IPS-11a (cell line): ENCODE data around the gene CIITA.
A peak's percentile ranks its signal among the peaks of the same experiment; 100 is the strongest.

Source experiments
- H3K4me3 ChIP-seq: one replicate; pipeline ENCODE4 v1.5.1; 2013; ENCODE audit warnings: low read depth, low read length, control low read depth

CIITA gene

DNA sequence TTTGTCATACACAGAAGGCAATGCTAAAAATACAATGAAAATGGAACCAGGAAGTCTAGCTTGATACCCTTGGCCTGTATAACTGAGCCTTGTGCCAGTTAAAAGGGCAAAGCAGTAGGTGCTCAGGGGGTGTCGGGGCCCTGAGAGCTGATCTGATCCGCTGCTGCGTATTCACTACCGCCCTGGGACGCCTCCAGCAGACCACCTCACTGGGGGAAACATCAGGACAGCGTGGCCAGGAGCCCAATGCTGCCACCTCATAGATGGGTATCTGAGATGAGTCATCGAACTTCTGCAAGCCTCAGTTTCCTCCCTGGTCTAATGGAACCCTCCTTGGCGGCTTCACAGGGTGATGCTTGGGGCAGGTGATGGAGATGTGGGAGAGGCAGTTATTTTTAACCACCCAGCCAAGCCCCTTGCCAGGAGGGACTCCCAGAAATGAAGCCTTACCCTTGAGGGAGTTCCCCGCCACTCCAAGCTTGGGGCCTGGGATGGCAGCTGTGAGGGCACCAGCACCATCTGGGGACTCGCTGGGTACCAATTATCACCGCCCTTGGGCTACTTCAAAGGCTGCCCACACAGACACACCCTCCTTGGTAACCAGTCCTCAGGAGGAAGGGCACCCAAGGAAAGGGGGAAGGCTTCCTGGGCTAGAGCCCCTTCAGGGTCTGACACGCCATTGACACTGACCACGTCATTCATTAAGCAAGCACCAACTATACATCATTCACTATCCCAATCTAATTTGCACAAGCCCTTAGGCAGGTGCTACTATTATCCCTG is 57.5 kb downstream of the CIITA start:
- no peak overlapping the region for H3K4me3 ChIP-seq

DNA sequence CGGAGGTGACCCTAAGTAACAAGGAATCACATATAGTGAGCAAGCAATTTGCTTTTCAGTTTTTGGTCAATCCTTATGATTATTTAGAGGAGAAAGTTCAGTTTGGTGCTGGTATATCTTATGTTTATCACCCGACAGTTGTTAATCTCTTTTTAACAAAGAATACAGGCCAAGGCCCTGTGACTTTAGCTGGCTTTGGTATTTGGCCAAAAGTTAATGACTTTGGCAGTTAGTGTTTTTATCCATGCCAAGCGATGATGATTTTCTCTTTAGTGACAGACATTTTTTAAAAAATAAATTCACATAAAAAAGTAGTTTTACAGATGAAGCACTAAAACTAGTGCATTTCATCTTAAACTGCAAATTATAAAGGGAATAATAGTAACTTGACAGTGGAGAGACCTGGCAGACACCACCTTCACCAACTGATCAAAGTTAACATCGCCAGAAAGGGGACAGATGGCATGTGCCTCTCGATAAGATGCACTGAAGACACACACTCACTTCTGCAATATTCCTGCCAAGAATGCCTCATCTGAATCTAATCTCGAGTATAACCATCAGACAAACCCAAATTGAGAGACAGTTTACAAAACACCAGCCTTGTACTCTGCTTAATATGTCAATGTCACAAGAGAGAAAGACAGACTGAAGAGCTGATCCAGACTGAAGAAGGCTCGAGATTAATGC is 58.4 kb downstream of the CIITA start:
- H3K4me3 ChIP-seq = no peak overlapping the region

- H3K4me3 ChIP-seq = no peak overlapping the region
Measured at GRCh38 chr16:10936272-10936984, 59.4 kb downstream of the CIITA start.

DNA sequence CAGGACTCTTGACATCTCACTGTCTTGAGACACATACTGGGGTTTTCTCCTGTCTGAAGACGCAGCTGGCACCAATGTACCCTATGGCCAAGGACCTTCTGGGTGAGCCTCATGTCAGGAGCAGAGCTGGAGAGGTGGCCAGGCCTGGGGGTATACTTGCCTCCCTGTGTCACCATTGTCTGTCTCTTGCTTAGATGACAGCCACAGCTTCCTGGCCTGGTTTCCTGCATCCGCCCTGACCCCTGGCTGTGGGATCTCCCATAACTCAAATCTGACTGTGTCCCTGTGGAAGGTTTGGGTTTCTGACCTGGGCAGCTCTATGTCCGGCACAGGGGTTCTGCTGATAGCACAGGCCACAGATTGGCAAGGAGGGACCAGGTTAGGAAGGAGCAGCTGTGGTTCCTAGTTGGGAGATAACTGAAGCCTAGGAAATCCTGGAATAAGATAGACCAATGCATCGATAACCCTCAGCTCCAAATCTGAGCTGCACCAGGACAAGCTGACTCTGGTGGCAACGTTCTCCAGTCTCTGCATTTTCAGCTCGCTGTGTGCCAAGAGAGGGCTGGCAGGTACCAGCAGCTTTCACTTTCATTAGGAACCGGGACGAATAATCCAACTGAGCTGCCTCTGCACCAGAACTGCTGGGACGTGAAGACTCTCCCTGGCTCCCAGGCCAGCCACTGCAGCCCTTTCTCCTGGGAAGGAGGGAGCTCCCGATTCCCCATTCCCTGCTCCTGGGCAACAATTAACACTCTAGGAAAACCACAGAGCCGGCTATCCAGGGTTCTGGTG is 60.3 kb downstream of the CIITA start:
- no peak overlapping the region for H3K4me3 ChIP-seq

- no peak overlapping the region for H3K4me3 ChIP-seq
Measured at GRCh38 chr16:10938321-10938720, 61.3 kb downstream of the CIITA start.

DNA sequence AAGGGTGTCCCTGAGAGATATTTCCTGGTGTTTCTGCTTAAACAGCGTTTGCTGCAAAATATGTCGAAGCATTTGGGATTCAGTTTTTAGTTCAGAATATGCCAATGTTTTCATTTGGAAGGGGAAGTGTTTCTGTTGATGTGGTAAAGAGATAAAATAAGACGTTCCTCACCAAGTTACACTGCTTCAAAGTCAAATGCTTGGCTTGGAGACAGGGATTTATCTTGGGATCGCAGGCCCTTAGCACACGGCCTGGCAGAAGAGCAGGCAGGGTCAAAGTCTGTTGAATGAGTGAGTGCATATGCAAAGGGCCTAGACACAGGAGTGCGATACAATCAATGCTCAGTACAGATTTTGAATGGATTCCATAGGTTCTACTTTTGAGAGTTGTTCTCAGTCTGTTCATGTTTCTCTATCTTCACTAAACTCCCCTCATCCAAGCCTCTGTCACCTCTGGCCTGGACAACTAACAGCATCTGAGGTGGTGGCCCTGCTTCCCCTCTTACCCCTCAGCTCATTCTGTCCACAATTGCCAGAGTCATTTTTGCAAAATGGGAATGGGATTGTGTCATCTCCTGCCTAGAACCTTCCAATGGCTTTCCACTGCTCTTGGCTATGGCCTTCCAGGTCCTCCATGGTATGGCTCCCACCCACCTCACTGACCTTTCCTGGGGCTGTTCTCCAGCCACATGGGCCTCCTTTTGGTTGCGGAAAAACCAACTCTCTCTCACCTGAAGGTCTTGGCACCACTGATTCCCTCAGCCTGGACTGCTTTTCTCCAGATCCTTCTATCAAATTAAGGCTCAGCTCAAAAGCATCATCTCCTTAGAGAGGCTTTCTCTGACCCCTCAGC is 62.0 kb downstream of the CIITA start:
- no peak overlapping the region for H3K4me3 ChIP-seq

DNA sequence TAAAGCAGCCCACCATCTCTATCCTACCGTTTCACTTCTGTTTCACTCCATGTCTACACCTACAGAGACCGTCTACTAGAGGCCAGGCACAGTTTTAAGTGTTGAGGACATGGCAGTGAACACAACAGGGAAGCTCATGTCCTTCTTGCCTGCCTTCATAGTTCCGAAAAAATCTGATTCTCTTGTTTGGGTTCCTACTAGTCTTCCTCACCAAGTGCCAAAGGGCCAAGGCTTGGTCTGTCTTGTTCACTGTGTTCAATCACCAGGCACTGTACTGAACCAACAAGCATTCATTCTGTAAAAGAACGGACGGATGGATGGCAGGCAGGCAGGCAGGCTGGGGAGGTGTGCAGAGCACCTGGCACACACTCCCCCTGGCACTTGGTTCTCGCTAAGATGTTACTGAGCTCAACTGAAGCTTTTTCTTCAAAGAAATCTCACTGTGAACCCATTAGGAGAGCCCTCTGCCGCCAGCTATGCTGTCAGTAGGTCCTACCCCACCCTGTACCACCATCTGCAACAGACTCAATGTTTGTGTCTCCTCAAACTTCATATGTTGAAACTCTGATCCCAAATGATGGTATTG is 62.7 kb downstream of the CIITA start:
- no peak overlapping the region for H3K4me3 ChIP-seq

DNA sequence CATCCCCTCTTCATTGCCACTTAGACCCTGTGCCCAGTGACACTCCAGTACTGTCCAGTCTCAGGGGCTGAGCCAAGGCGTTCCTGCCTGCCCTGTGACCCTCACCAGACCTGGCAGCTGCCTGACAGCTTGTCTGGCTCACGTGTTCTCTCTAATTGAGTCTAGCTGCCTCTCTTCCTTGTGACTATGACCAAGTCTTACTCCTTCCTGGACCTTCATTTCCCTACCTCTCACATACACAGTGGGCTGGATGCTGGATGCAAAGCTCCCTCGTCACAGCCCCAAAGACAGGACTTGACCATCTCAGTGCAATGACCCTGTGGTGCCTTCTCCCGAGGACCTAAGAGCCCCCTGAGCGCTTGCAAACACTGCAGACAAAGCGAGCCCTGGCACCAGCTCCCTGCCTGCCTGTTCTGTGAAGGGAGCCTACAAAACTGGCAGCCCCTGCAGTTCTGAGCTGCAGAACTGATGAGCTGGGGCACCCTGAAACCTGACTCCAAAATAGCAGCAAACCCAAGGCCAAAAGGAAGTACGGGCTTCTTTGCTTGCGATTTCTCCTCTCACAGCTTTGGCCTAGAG is 63.6 kb downstream of the CIITA start:
- H3K4me3 ChIP-seq = peak overlapping the region; percentile 41

GRCh38 chr16:10941127-10941933 is 64.3 kb downstream of the CIITA start:
- H3K4me3 ChIP-seq = peak overlapping the region; percentile 41

- peak overlapping the region; percentile 41 for H3K4me3 ChIP-seq
Measured at GRCh38 chr16:10941935-10942351, 64.9 kb downstream of the CIITA start.

GRCh38 chr16:10942352-10943063 is 65.5 kb downstream of the CIITA start, which contains the start of gene DEXI:
Gene DEXI, minus strand, starts transcription at chr16:10942468. Its CDS starts 463 bp downstream, at chr16:10942005.
- H3K4me3 ChIP-seq = peak within 1 kb of the TSS; percentile 41

DNA sequence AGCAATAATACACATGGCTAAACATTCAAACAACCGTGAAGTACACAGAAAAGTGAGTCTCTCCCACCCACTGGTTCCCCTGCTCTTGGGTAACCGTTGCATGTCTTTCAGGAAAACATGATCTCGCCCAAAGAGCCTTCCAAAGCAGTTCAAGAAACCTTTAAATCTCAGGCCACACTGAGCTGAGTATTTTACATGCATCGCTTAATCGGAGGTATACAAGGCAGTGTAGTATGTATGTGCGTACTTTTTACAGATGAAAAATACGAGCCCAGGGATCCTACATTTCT is 66.0 kb downstream of the CIITA start:
- H3K4me3 ChIP-seq = peak overlapping the region; percentile 41

DNA sequence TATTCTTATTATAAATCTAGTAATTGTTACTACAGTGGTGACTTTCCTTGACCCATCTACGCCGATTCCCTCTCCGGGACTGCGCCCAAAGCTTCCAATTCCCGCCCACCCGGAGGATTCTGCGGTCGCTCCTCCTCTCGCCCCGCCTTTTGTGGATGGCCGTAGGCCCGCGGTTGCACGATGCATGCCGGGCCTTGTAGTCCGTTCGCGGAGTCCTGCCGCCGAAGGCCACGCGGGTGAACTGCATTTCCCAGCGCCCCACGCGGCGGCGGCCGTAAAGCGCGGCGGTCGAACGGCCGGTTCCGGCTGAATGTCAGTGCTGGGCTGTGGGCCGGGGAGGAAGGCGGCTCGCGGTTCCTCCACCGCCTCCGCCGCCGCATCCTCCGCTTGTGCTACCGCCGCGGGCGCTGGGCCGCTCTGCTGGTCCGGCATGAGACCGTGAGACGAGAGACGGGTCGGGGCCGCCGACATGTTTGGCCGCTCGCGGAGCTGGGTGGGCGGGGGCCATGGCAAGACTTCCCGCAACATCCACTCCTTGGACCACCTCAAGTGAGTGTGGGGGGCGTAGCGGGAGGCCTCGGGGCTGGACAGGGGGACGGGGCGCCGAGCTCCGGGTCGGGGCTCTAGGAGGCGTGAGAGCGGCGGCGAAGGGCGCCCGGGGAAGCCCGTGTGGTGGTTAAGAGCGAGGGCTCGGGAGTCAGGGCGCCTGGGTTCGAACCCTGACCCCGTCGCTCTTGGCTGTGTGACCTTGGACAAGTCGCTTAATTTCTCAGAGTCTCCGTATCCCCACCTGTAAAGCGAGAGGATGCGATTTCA is 67.5 kb downstream of the CIITA start, which contains the start of gene CLEC16A:
Gene CLEC16A, plus strand, starts transcription at position 316 of the 816 bp plus-strand sequence. Its CDS starts 154 bp downstream, at position 470.
- H3K4me3 ChIP-seq = peak within 1 kb of the TSS; percentile 55

DNA sequence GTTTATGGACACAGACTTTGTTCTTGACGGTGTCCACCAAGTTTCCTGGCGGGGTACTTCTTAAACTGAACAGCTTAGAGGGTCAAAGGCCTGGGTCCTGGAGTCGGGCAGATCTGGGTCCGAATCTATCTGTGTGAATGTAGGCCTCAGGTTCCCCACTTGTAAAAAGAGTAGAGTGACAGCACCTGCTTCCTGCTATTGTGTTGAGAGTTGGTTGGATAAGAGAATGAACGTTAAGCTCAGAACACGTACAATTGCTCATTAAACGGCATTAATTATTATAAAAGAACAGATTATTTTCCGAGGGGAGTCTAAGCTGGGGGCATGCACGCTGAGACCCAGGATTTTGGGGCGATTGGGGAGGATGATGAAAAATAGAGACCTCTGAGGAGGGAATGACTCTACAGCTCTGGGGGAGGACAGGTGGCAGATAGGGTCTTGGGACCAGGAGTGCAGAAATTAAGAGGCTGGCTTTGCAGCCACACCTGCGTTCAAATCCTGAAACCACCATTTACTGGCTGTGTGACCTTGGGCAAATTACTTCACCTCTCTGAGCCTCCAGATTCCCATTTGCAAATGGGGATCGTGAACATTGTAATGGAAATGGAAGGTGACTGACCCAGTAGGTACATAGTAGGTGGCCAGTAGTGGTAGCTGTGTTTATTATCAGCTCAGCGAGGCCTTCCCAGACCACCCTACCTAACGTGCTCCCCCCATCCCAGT is 68.2 kb downstream of the CIITA start:
- peak overlapping the region; percentile 55 for H3K4me3 ChIP-seq

- H3K4me3 ChIP-seq = peak overlapping the region; percentile 8
Measured at GRCh38 chr16:10946308-10946707, 69.3 kb downstream of the CIITA start.

DNA sequence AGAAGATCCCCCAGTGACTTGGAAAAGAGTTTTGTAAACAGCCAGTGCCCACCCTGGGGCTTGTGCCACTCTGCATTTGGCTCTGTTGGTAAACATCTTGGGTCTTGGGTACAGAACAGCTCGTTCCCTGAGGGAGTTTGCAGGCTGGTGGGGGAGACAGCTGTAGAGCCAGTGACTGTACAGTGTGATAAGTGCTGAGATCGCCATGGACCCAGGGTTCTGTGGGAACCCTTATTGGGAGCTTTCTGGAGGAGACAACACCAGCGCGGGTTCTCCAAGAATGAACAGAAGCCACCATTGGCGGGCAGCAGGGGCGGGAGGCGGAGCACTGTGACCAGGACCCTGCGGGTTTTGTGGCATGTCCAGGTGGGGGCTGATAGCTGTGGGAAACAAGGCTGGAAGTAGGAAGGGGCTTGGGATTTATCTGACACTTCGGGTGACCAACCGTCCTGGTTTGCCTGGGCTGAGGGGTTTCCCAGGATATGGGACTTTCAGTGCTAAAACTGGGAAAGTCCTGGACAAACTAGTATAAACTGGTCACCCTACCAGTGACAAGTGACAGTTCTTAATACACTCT is 70.3 kb downstream of the CIITA start:
- no peak overlapping the region for H3K4me3 ChIP-seq
